ENCODE results near the gene MT1E.
"Not testable (repeated sequence)": the region's sequence is repeated elsewhere in the genome, so short reads cannot be mapped to it uniquely, and the experiment has no call there.

MT1E gene

GRCh38 chr16:56617212-56618085 lies 8.1 kb upstream of the MT1E start:
- H3K4me1 ChIP-seq (ENCODE audit: control insufficient read depth, insufficient read depth, low read length), result peaks cover 55% of the 10 kb centered on the region
- H3K9me3 ChIP-seq (replicated peaks; ENCODE audit: low read length), result no peaks in the 10 kb centered on the region
- peak overlapping the region; percentile 81 for H3K9ac ChIP-seq (ENCODE audit: low read depth, low read length)
- H3K4me2 ChIP-seq (ENCODE audit: low read length), result peak overlapping the region; percentile 98
- H3K36me3 ChIP-seq (ENCODE audit: insufficient read depth, low read length), result no peaks in the 10 kb centered on the region
- peak overlapping the region; percentile 77 for H3K4me3 ChIP-seq (ENCODE audit: low read length)
- no peaks in the 10 kb centered on the region for H3K27me3 ChIP-seq (ENCODE audit: control insufficient read depth, insufficient read depth, low read length)

GRCh38 chr16:56618138-56618537 lies 7.4 kb upstream of the MT1E start:
- H3K4me3 ChIP-seq (ENCODE audit: low read length), result peak overlapping the region; percentile 77
- H3K27me3 ChIP-seq (ENCODE audit: control insufficient read depth, insufficient read depth, low read length), result no peaks in the 10 kb centered on the region
- peaks cover 49% of the 10 kb centered on the region for H3K4me1 ChIP-seq (ENCODE audit: control insufficient read depth, insufficient read depth, low read length)
- no peaks in the 10 kb centered on the region for H3K36me3 ChIP-seq (ENCODE audit: insufficient read depth, low read length)
- no peaks in the 10 kb centered on the region for H3K9me3 ChIP-seq (replicated peaks; ENCODE audit: low read length)
- peak overlapping the region; percentile 81 for H3K9ac ChIP-seq (ENCODE audit: low read depth, low read length)
- H3K4me2 ChIP-seq (ENCODE audit: low read length), result peak overlapping the region; percentile 98

- H3K9ac ChIP-seq (ENCODE audit: low read depth, low read length), result no peak overlapping the region
These were observed 5.2 kb upstream of the MT1E start for GRCh38 chr16:56620339-56620897.

GRCh38 chr16:56621665-56622445 lies 3.7 kb upstream of the MT1E start:
- not testable (repeated sequence) for H3K4me3 ChIP-seq (ENCODE audit: low read length); H3K36me3 ChIP-seq (ENCODE audit: insufficient read depth, low read length); H3K9me3 ChIP-seq (replicated peaks; ENCODE audit: low read length); H3K27me3 ChIP-seq (ENCODE audit: control insufficient read depth, insufficient read depth, low read length); H3K9ac ChIP-seq (ENCODE audit: low read depth, low read length); H3K4me2 ChIP-seq (ENCODE audit: low read length)
- peaks cover 28% of the 10 kb centered on the region for H3K4me1 ChIP-seq (ENCODE audit: control insufficient read depth, insufficient read depth, low read length)

More at GRCh38 chr16:56620339-56620897, 5.2 kb upstream of the MT1E start:
- Histone ChIP-seq H3K4me3 (ENCODE audit: low read length) (no peak overlapping the region), H3K36me3 (ENCODE audit: insufficient read depth, low read length) (no peaks in the 10 kb centered on the region), H3K27me3 (ENCODE audit: control insufficient read depth, insufficient read depth, low read length) (no peaks in the 10 kb centered on the region), H3K9me3 (replicated peaks; ENCODE audit: low read length) (no peaks in the 10 kb centered on the region), H3K4me1 (ENCODE audit: control insufficient read depth, insufficient read depth, low read length) (peaks cover 34% of the 10 kb centered on the region), H3K4me2 (ENCODE audit: low read length) (no peak overlapping the region)

GRCh38 chr16:56623184-56623583 lies 2.4 kb upstream of the MT1E start:
- peaks cover 18% of the 10 kb centered on the region for H3K4me1 ChIP-seq (ENCODE audit: control insufficient read depth, insufficient read depth, low read length)
- not testable (repeated sequence) for H3K27me3 ChIP-seq (ENCODE audit: control insufficient read depth, insufficient read depth, low read length); H3K4me3 ChIP-seq (ENCODE audit: low read length); H3K9me3 ChIP-seq (replicated peaks; ENCODE audit: low read length); H3K36me3 ChIP-seq (ENCODE audit: insufficient read depth, low read length); H3K9ac ChIP-seq (ENCODE audit: low read depth, low read length); H3K4me2 ChIP-seq (ENCODE audit: low read length)

- H3K36me3 ChIP-seq (ENCODE audit: insufficient read depth, low read length), result no peaks in the 10 kb centered on the region
- no peak overlapping the region for H3K4me2 ChIP-seq (ENCODE audit: low read length)
- H3K4me3 ChIP-seq (ENCODE audit: low read length), result no peak overlapping the region
- no peak overlapping the region for H3K9ac ChIP-seq (ENCODE audit: low read depth, low read length)
- H3K27me3 ChIP-seq (ENCODE audit: control insufficient read depth, insufficient read depth, low read length), result no peaks in the 10 kb centered on the region
- peaks cover 13% of the 10 kb centered on the region for H3K4me1 ChIP-seq (ENCODE audit: control insufficient read depth, insufficient read depth, low read length)
- no peaks in the 10 kb centered on the region for H3K9me3 ChIP-seq (replicated peaks; ENCODE audit: low read length)
These were observed 1.9 kb upstream of the MT1E start for GRCh38 chr16:56623637-56624036.

- no peaks in the 10 kb centered on the region for H3K36me3 ChIP-seq (ENCODE audit: insufficient read depth, low read length)
- H3K9ac ChIP-seq (ENCODE audit: low read depth, low read length), result peak overlapping the region; percentile 87
- H3K4me3 ChIP-seq (ENCODE audit: low read length), result peak overlapping the region; percentile 78
- no peaks in the 10 kb centered on the region for H3K27me3 ChIP-seq (ENCODE audit: control insufficient read depth, insufficient read depth, low read length)
- no peaks in the 10 kb centered on the region for H3K9me3 ChIP-seq (replicated peaks; ENCODE audit: low read length)
- H3K4me2 ChIP-seq (ENCODE audit: low read length), result peak overlapping the region; percentile 90
- H3K4me1 ChIP-seq (ENCODE audit: control insufficient read depth, insufficient read depth, low read length), result peaks cover 9% of the 10 kb centered on the region
These were observed 518 bp downstream of the MT1E start for GRCh38 chr16:56625943-56626654.

- peak overlapping the region; percentile 87 for H3K9ac ChIP-seq (ENCODE audit: low read depth, low read length)
These were observed 1.1 kb downstream of the MT1E start for GRCh38 chr16:56626685-56627084.

GRCh38 chr16:56628486-56629350 lies 3.1 kb downstream of the MT1E start:
- no peaks in the 10 kb centered on the region for H3K27me3 ChIP-seq (ENCODE audit: control insufficient read depth, insufficient read depth, low read length)
- H3K4me3 ChIP-seq (ENCODE audit: low read length), result no peak overlapping the region
- no peak overlapping the region for H3K9ac ChIP-seq (ENCODE audit: low read depth, low read length)
- H3K4me2 ChIP-seq (ENCODE audit: low read length), result no peak overlapping the region
- H3K4me1 ChIP-seq (ENCODE audit: control insufficient read depth, insufficient read depth, low read length), result peaks cover 26% of the 10 kb centered on the region
- H3K9me3 ChIP-seq (replicated peaks; ENCODE audit: low read length), result no peaks in the 10 kb centered on the region
- no peaks in the 10 kb centered on the region for H3K36me3 ChIP-seq (ENCODE audit: insufficient read depth, low read length)

More at GRCh38 chr16:56626685-56627084, 1.1 kb downstream of the MT1E start:
- Histone ChIP-seq H3K4me3 (ENCODE audit: low read length) (peak overlapping the region; percentile 78), H3K4me1 (ENCODE audit: control insufficient read depth, insufficient read depth, low read length) (peaks cover 13% of the 10 kb centered on the region), H3K9me3 (replicated peaks; ENCODE audit: low read length) (no peaks in the 10 kb centered on the region), H3K27me3 (ENCODE audit: control insufficient read depth, insufficient read depth, low read length) (no peaks in the 10 kb centered on the region), H3K4me2 (ENCODE audit: low read length) (peak overlapping the region; percentile 90), H3K36me3 (ENCODE audit: insufficient read depth, low read length) (no peaks in the 10 kb centered on the region)

- Histone ChIP-seq H3K4me1 (ENCODE audit: control insufficient read depth, insufficient read depth, low read length) (peaks cover 26% of the 10 kb centered on the region), H3K9me3 (replicated peaks; ENCODE audit: low read length) (no peaks in the 10 kb centered on the region), H3K9ac (ENCODE audit: low read depth, low read length) (no peak overlapping the region), H3K27me3 (ENCODE audit: control insufficient read depth, insufficient read depth, low read length) (no peaks in the 10 kb centered on the region), H3K4me2 (ENCODE audit: low read length) (no peak overlapping the region), H3K36me3 (ENCODE audit: insufficient read depth, low read length) (no peaks in the 10 kb centered on the region), H3K4me3 (ENCODE audit: low read length) (no peak overlapping the region)
These were observed 4.0 kb downstream of the MT1E start for GRCh38 chr16:56629531-56629930.
